ENCODE data around the gene SLC35E1. TPM values are rescaled to one million over a fixed set of nuclear protein-coding genes. Genes with fewer than 3 reads are reported as not detected.

Gene SLC35E1
- polyA plus RNA-seq, 1 of the 3 experiments (the other 2 are of a cell fraction) = 23.5 TPM

DNA sequence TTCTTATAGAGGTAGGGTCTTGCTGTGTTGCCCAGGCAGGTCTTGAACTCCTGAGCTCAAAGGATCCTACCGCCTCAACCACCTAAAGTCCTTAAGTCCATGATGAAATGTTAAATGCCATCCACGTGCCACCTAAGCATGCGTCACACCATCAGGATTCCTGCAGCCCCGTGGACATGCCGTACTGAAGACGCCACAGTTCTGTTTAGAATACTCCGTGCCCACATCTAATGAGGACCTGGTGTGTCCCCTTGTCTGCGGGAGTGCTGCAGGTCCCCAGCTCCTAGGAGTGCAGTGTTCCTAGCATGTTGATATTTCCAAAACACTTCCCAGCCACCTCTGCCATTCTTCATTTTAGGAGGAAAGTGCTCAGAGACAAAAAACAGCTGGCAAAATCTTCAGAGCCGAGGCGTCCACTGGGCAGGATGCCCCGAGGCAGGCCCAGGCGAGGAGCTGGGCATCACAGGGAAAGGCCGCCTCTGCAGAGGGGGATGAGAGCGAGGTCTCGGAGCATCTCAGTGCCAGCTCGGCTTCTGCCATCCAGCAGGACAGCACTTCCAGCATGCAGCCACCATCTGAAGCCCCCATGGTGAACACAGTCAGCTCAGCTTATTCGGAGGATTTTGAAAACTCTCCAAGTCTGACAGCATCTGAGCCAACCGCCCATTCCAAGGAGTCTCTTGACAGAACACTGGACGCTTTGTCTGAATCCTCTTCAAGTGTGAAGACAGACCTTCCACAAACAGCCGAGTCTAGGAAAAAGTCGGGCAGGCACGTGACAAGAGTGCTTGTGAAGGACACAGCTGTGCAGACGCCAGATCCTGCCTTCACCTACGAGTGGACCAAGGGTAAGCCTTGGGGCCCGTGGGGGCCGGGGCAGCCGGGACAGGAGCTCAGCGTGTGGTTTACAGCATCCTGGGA is 62.8 kb downstream of the SLC35E1 start:
- no peaks in the 10 kb centered on the region for H3K79me2 ChIP-seq (ENCODE audit: insufficient read depth)
- H2AFZ ChIP-seq (ENCODE audit: low read depth) = no peak overlapping the region
- no peaks in the 10 kb centered on the region for H3K27me3 ChIP-seq (ENCODE audit: insufficient read depth)
- CTCF ChIA-PET = interaction anchor here (1.4 kb wide), 1 partner anchor 68 kb away, joined by 3 read pairs; no protein-coding TSS in a partner anchor
- POLR2A ChIA-PET = interaction anchor here (0.6 kb wide), 1 partner anchor 811 kb away, joined by 3 read pairs; no protein-coding TSS in a partner anchor
- peak; percentile 1 for DNase-seq
- no peaks in the 10 kb centered on the region for H3K9me3 ChIP-seq
- no peaks in the 10 kb centered on the region for H3K9me2 ChIP-seq
- peaks cover 0 to 19% of the 10 kb centered on the region in 2 experiments for H3K36me3 ChIP-seq (replicated peaks in 1 of 2; ENCODE audit: control insufficient read depth in 1 of 2, insufficient read depth in 2 of 2, low read length in 1 of 2)
- no peaks in the 10 kb centered on the region for H3F3A ChIP-seq (replicated peaks; ENCODE audit: insufficient read depth)
- H3K27ac ChIP-seq (ENCODE audit: low read depth in 2 of 2, low read length in 1 of 2) = no peak overlapping the region
- no peak overlapping the region for H3K9ac ChIP-seq
- 95% methylated on average over 25 of the region's 28 CpGs for WGBS (ENCODE audit: low lambda C conversion rate)
- H3K4me2 ChIP-seq = no peak overlapping the region
- TF ChIP-seq SIN3A (IDR thresholded peaks at IDR 0.05; ENCODE audit: borderline replicate concordance, low read depth, low read length) (no peak), RAD21 (IDR thresholded peaks at IDR 0.05; ENCODE audit: low read length) (no peak), SMC3 (IDR thresholded peaks at IDR 0.05; ENCODE audit: low read depth, low read length) (no peak), JUND (IDR thresholded peaks at IDR 0.05) (no peak), GATA2 (CRISPR knock-in tag; IDR thresholded peaks at IDR 0.05) (no peak), FOXJ3 (CRISPR knock-in tag; IDR thresholded peaks at IDR 0.05) (no peak), FOSL2 (IDR thresholded peaks at IDR 0.05; ENCODE audit: borderline replicate concordance, low read depth) (no peak), NRF1 (IDR thresholded peaks at IDR 0.05; ENCODE audit: low read depth, low read length) (no peak)
- TF ChIP-seq, protein P1, sequence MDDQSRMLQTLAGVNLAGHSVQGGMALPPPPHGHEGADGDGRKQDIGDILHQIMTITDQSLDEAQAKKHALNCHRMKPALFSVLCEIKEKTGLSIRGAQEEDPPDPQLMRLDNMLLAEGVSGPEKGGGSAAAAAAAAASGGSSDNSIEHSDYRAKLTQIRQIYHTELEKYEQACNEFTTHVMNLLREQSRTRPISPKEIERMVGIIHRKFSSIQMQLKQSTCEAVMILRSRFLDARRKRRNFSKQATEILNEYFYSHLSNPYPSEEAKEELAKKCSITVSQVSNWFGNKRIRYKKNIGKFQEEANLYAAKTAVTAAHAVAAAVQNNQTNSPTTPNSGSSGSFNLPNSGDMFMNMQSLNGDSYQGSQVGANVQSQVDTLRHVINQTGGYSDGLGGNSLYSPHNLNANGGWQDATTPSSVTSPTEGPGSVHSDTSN (IDR thresholded peaks at IDR 0.05) = no peak
- TF ChIP-seq, protein P2, sequence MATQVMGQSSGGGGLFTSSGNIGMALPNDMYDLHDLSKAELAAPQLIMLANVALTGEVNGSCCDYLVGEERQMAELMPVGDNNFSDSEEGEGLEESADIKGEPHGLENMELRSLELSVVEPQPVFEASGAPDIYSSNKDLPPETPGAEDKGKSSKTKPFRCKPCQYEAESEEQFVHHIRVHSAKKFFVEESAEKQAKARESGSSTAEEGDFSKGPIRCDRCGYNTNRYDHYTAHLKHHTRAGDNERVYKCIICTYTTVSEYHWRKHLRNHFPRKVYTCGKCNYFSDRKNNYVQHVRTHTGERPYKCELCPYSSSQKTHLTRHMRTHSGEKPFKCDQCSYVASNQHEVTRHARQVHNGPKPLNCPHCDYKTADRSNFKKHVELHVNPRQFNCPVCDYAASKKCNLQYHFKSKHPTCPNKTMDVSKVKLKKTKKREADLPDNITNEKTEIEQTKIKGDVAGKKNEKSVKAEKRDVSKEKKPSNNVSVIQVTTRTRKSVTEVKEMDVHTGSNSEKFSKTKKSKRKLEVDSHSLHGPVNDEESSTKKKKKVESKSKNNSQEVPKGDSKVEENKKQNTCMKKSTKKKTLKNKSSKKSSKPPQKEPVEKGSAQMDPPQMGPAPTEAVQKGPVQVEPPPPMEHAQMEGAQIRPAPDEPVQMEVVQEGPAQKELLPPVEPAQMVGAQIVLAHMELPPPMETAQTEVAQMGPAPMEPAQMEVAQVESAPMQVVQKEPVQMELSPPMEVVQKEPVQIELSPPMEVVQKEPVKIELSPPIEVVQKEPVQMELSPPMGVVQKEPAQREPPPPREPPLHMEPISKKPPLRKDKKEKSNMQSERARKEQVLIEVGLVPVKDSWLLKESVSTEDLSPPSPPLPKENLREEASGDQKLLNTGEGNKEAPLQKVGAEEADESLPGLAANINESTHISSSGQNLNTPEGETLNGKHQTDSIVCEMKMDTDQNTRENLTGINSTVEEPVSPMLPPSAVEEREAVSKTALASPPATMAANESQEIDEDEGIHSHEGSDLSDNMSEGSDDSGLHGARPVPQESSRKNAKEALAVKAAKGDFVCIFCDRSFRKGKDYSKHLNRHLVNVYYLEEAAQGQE (IDR thresholded peaks at IDR 0.05; ENCODE audit: low read depth, low read length) = no peak
- TF ChIP-seq, protein P3, sequence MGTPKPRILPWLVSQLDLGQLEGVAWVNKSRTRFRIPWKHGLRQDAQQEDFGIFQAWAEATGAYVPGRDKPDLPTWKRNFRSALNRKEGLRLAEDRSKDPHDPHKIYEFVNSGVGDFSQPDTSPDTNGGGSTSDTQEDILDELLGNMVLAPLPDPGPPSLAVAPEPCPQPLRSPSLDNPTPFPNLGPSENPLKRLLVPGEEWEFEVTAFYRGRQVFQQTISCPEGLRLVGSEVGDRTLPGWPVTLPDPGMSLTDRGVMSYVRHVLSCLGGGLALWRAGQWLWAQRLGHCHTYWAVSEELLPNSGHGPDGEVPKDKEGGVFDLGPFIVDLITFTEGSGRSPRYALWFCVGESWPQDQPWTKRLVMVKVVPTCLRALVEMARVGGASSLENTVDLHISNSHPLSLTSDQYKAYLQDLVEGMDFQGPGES (IDR thresholded peaks at IDR 0.05; ENCODE audit: low read depth, low read length) = no peak
- H4K20me1 ChIP-seq (ENCODE audit: insufficient read depth) = no peaks in the 10 kb centered on the region
- no peaks in the 10 kb centered on the region for H3K4me1 ChIP-seq (ENCODE audit: control insufficient read depth in 1 of 2, insufficient read depth in 2 of 2, low read depth in 1 of 2, low read length in 1 of 2)
- H3K4me3 ChIP-seq (ENCODE audit: low read depth in 2 of 2, low read length in 1 of 2) = no peak overlapping the region
